ENCODE results near the gene COL5A2.

Gene COL5A2

GRCh38 chr2:189147361-189147760 is 32.2 kb downstream of the COL5A2 start:
- Histone ChIP-seq H3K9me3 (ENCODE audit: insufficient read depth, low read length) (no peaks in the 10 kb centered on the region), H3K9ac (ENCODE audit: low read length) (no peak overlapping the region), H3K4me2 (ENCODE audit: low read length) (no peak overlapping the region), H3K79me2 (ENCODE audit: low read length) (no peaks in the 10 kb centered on the region), H4K20me1 (ENCODE audit: insufficient read depth, low read length) (no peaks in the 10 kb centered on the region), H3K27ac (ENCODE audit: low read length) (no peak overlapping the region), H2AFZ (ENCODE audit: low read depth, low read length) (no peak overlapping the region), H3K27me3 (ENCODE audit: low read depth, low read length) (no peaks in the 10 kb centered on the region), H3K4me1 (ENCODE audit: low read length) (no peaks in the 10 kb centered on the region), H3K4me3 (ENCODE audit: low read length) (no peak overlapping the region), H3K36me3 (replicated peaks; ENCODE audit: low read depth, low read length) (no peaks in the 10 kb centered on the region)
- TF ChIP-seq EZH2phosphoT487 (IDR thresholded peaks at IDR 0.05; ENCODE audit: low read depth) (no peak), CTCF (IDR thresholded peaks at IDR 0.05; ENCODE audit: low read depth, low read length) (no peak)

- Histone ChIP-seq H3K4me3 (ENCODE audit: low read length) (no peak overlapping the region), H3K4me1 (ENCODE audit: low read length) (no peaks in the 10 kb centered on the region), H3K9ac (ENCODE audit: low read length) (no peak overlapping the region), H3K27ac (ENCODE audit: low read length) (no peak overlapping the region), H4K20me1 (ENCODE audit: insufficient read depth, low read length) (no peaks in the 10 kb centered on the region), H3K4me2 (ENCODE audit: low read length) (no peak overlapping the region), H3K79me2 (ENCODE audit: low read length) (no peaks in the 10 kb centered on the region), H3K27me3 (ENCODE audit: low read depth, low read length) (no peaks in the 10 kb centered on the region), H3K36me3 (replicated peaks; ENCODE audit: low read depth, low read length) (no peaks in the 10 kb centered on the region), H2AFZ (ENCODE audit: low read depth, low read length) (no peak overlapping the region), H3K9me3 (ENCODE audit: insufficient read depth, low read length) (no peaks in the 10 kb centered on the region)
- TF ChIP-seq CTCF (IDR thresholded peaks at IDR 0.05; ENCODE audit: low read depth, low read length) = no peak
- TF ChIP-seq EZH2phosphoT487 (IDR thresholded peaks at IDR 0.05; ENCODE audit: low read depth) = no peak
Measured at GRCh38 chr2:189146553-189146952, 33.0 kb downstream of the COL5A2 start.

DNA sequence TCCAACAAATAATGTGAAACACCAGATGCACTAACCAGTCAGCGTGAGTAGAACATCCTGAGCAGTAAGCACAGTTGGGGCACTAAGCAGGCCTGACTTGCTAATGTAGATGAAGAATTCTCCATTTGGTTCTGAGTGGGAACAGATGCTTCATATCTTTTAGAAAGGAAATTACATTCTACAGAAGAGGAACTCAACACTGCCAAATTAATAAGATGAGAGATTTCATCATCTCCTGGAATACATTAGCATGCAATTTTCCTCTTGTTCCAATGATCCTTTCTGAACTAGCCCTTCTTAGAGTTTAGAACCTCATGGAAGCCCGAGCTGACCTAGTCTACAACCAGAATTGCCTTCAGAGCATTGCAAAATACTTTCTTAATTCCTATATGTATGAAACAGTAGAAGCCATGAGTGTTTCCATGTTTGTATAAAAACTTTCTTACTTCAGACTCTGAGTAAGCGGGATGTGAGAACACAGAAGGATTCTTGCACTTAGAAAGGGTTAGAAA is 34.8 kb downstream of the COL5A2 start:
- no peaks in the 10 kb centered on the region for H3K79me2 ChIP-seq (ENCODE audit: low read length)
- no peak overlapping the region for H3K4me3 ChIP-seq (ENCODE audit: low read length)
- no peaks in the 10 kb centered on the region for H4K20me1 ChIP-seq (ENCODE audit: insufficient read depth, low read length)
- no peaks in the 10 kb centered on the region for H3K9me3 ChIP-seq (ENCODE audit: insufficient read depth, low read length)
- no peaks in the 10 kb centered on the region for H3K27me3 ChIP-seq (ENCODE audit: low read depth, low read length)
- no peak overlapping the region for H3K9ac ChIP-seq (ENCODE audit: low read length)
- no peak for TF ChIP-seq EZH2phosphoT487 (IDR thresholded peaks at IDR 0.05; ENCODE audit: low read depth)
- TF ChIP-seq CTCF (IDR thresholded peaks at IDR 0.05; ENCODE audit: low read depth, low read length) = no peak
- no peak overlapping the region for H3K4me2 ChIP-seq (ENCODE audit: low read length)
- H3K27ac ChIP-seq (ENCODE audit: low read length) = no peak overlapping the region
- no peak overlapping the region for H2AFZ ChIP-seq (ENCODE audit: low read depth, low read length)
- no peaks in the 10 kb centered on the region for H3K36me3 ChIP-seq (replicated peaks; ENCODE audit: low read depth, low read length)
- no peaks in the 10 kb centered on the region for H3K4me1 ChIP-seq (ENCODE audit: low read length)

DNA sequence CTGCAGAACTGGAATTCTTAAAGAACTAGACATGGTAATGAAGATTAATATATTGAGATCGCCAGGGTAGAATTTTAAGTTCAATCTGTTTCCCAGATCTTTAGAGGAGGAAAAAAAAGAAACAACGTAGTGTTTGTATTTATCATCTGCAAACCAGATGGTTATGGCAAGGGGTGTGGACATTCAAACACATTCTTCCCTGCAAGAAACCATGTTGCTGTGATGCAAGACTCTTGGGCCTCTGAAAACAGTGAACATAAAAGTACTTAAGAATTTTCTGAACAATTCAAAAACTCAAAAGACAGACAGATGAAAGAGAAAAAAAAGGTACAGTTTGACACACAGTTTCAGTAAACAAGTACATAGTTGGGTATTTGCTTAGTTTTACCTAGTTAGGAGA is 35.6 kb downstream of the COL5A2 start:
- no peaks in the 10 kb centered on the region for H3K4me1 ChIP-seq (ENCODE audit: low read length)
- H3K4me2 ChIP-seq (ENCODE audit: low read length) = no peak overlapping the region
- H3K4me3 ChIP-seq (ENCODE audit: low read length) = no peak overlapping the region
- H3K27ac ChIP-seq (ENCODE audit: low read length) = no peak overlapping the region
- no peaks in the 10 kb centered on the region for H3K9me3 ChIP-seq (ENCODE audit: insufficient read depth, low read length)
- no peaks in the 10 kb centered on the region for H3K79me2 ChIP-seq (ENCODE audit: low read length)
- TF ChIP-seq CTCF (IDR thresholded peaks at IDR 0.05; ENCODE audit: low read depth, low read length) (no peak), EZH2phosphoT487 (IDR thresholded peaks at IDR 0.05; ENCODE audit: low read depth) (no peak)
- no peak overlapping the region for H2AFZ ChIP-seq (ENCODE audit: low read depth, low read length)
- no peak overlapping the region for H3K9ac ChIP-seq (ENCODE audit: low read length)
- H4K20me1 ChIP-seq (ENCODE audit: insufficient read depth, low read length) = no peaks in the 10 kb centered on the region
- H3K27me3 ChIP-seq (ENCODE audit: low read depth, low read length) = no peaks in the 10 kb centered on the region
- no peaks in the 10 kb centered on the region for H3K36me3 ChIP-seq (replicated peaks; ENCODE audit: low read depth, low read length)
